Keratinocyte (primary cell): ENCODE data around the gene LTBR. TPM values are rescaled to one million over a fixed set of nuclear protein-coding genes. Genes with fewer than 3 reads are reported as not detected.

ENCODE experiments used
- DNase-seq: peaks from one replicate; pipeline ENCODE4 v3.0.0-alpha.2; 2011; ENCODE audit warnings: low read depth, missing footprints, low spot score
- FAIRE-seq: peaks from 2 replicates; lab custom pipeline; 2011; peaks lifted over from hg19 to GRCh38; lab: Jason Lieb, UNC
- H2AFZ ChIP-seq: 2 replicates; pipeline ENCODE4 v1.6.0; 2012; ENCODE audit warnings: low read length, control low read depth, inconsistent platforms; ENCODE audit not compliant: control insufficient read depth
- H3K27ac ChIP-seq: 2 replicates; pipeline ENCODE4 v1.5.1; 2011; ENCODE audit warnings: low read length; ENCODE audit not compliant: control insufficient read depth, insufficient read depth
- H3K27me3 ChIP-seq: 3 replicates; pipeline ENCODE4 v1.6.0; 2011; ENCODE audit warnings: low read length; ENCODE audit not compliant: control insufficient read depth, insufficient read depth; ENCODE audit errors: extremely low read depth
- H3K36me3 ChIP-seq, 2 experiments: 2 replicates in 1 of 2; 3 replicates in 1 of 2; pipeline ENCODE4 v1.5.1; 2011; ENCODE audit warnings: low read length in 2 of 2, mild to moderate bottlenecking in 1 of 2; ENCODE audit not compliant: control insufficient read depth in 2 of 2, insufficient read depth in 2 of 2; ENCODE audit errors: extremely low read depth in 1 of 2
- H3K4me1 ChIP-seq: 3 replicates; pipeline ENCODE4 v1.5.1; 2011; ENCODE audit warnings: low read length; ENCODE audit not compliant: control insufficient read depth, insufficient read depth; ENCODE audit errors: extremely low read depth
- H3K4me2 ChIP-seq: 3 replicates; pipeline ENCODE4 v1.6.0; 2011; ENCODE audit warnings: low read depth, low read length; ENCODE audit not compliant: control insufficient read depth, insufficient read depth; ENCODE audit errors: extremely low read depth
- H3K4me3 ChIP-seq, 3 experiments: fragments of 200-600 bp in 1 of 3; sonication (generic) in 1 of 3; 2 replicates in 2 of 3; 3 replicates in 1 of 3; pipeline ENCODE4 v1.5.1; 2011 to 2016; ENCODE audit warnings: low read length in 3 of 3, mild to moderate bottlenecking in 3 of 3, control low read depth in 2 of 3, inconsistent platforms in 1 of 3, low read depth in 1 of 3, mixed read lengths in 1 of 3, mixed run types in 1 of 3, moderate library complexity in 1 of 3; ENCODE audit not compliant: control insufficient read depth in 2 of 3, insufficient read depth in 2 of 3; ENCODE audit errors: extremely low read depth in 1 of 3
- H3K79me2 ChIP-seq: 2 replicates; pipeline ENCODE4 v1.6.0; 2012; ENCODE audit warnings: low read length; ENCODE audit not compliant: control insufficient read depth, insufficient read depth
- H3K9ac ChIP-seq: 3 replicates; pipeline ENCODE4 v1.6.0; 2011; ENCODE audit warnings: low read length; ENCODE audit not compliant: control insufficient read depth, insufficient read depth; ENCODE audit errors: extremely low read depth
- H3K9me1 ChIP-seq: 3 replicates; pipeline ENCODE4 v1.6.0; 2011; ENCODE audit warnings: low read length; ENCODE audit not compliant: control insufficient read depth, insufficient read depth; ENCODE audit errors: extremely low read depth
- H3K9me3 ChIP-seq: 2 replicates; pipeline ENCODE4 v1.5.1; 2012; ENCODE audit warnings: low read depth, low read length; ENCODE audit not compliant: control insufficient read depth
- H4K20me1 ChIP-seq: 3 replicates; pipeline ENCODE4 v1.6.0; 2011; ENCODE audit warnings: low read length; ENCODE audit not compliant: control insufficient read depth, insufficient read depth; ENCODE audit errors: extremely low read depth
- EZH2 ChIP-seq: IDR thresholded peaks from one replicate; pipeline ENCODE4 v1.6.1; 2012; ENCODE audit warnings: inconsistent platforms, mild to moderate bottlenecking, low read length, moderate library complexity
- dilution Hi-C: fragments of 300-500 bp; cut with MboI; formaldehyde crosslinking; loops from one replicate; pipeline ENCODE4 v1.7.0; 2020; ENCODE audit warnings: low sequenced_read_pairs; ENCODE audit not compliant: extremely low pct_ligation_motif_present
- polyA plus RNA-seq, 5 experiments: library from polyadenylated mRNA; depleted of rRNA in 3 of 5; stranded (reverse) in 3 of 5; stranded (forward) in 1 of 5; unstranded in 1 of 5; fragments of >200 nt; gene quantifications; 1 replicate in 1 of 5; 2 replicates in 3 of 5; 3 replicates in 1 of 5; pipeline versions ENCODE4 v1.2.1 to v1.2.3, GENCODE V29; 2011 to 2012; ENCODE audit warnings: missing spikeins in 2 of 5, low read depth in 1 of 5, low replicate concordance in 1 of 5
- TF ChIP-seq, protein P1 (sequence below), 3 experiments: IDR thresholded peaks in 1 of 3; conservative IDR thresholded peaks in 1 of 3; optimal IDR thresholded peaks in 1 of 3; 2 replicates in 2 of 3; 3 replicates in 1 of 3; pipeline versions ENCODE3 to v1.5.1; 2011; ENCODE audit warnings: low read length in 3 of 3, mild to moderate bottlenecking in 3 of 3, moderate library complexity in 2 of 3, control low read depth in 1 of 3, inconsistent platforms in 1 of 3; ENCODE audit not compliant: insufficient read depth in 2 of 3; ENCODE audit errors: extremely low read depth in 1 of 3

LTBR gene
- polyA plus RNA-seq, 1 donor (not counting 4 experiments of a cell fraction or from before 2014, with no cell fraction given) = 42.7 TPM

GRCh38 chr12:6380141-6381121 is 3.5 kb upstream of the LTBR start:
- H3K9ac ChIP-seq = no peak overlapping the region
- dilution Hi-C loops = no loop called here
- TF ChIP-seq, protein P1, sequence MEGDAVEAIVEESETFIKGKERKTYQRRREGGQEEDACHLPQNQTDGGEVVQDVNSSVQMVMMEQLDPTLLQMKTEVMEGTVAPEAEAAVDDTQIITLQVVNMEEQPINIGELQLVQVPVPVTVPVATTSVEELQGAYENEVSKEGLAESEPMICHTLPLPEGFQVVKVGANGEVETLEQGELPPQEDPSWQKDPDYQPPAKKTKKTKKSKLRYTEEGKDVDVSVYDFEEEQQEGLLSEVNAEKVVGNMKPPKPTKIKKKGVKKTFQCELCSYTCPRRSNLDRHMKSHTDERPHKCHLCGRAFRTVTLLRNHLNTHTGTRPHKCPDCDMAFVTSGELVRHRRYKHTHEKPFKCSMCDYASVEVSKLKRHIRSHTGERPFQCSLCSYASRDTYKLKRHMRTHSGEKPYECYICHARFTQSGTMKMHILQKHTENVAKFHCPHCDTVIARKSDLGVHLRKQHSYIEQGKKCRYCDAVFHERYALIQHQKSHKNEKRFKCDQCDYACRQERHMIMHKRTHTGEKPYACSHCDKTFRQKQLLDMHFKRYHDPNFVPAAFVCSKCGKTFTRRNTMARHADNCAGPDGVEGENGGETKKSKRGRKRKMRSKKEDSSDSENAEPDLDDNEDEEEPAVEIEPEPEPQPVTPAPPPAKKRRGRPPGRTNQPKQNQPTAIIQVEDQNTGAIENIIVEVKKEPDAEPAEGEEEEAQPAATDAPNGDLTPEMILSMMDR (optimal IDR thresholded peaks at IDR 0.05 in 1 of 3, IDR thresholded peaks at IDR 0.05 in 1 of 3, conservative IDR thresholded peaks at IDR 0.05 in 1 of 3; ENCODE audit: extremely low read depth in 1 of 3, insufficient read depth in 2 of 3, low read length in 3 of 3) = no peak
- no peak for TF ChIP-seq EZH2
- H3K27me3 ChIP-seq = no peaks in the 10 kb centered on the region
- peaks cover 19% of the 10 kb centered on the region for H3K79me2 ChIP-seq
- H2AFZ ChIP-seq = no peak overlapping the region
- peaks cover 52% of the 10 kb centered on the region for H3K4me1 ChIP-seq
- no peaks in the 10 kb centered on the region for H3K9me3 ChIP-seq
- FAIRE-seq (peak; percentile 73), DNase-seq (no peak)
- no peaks in the 10 kb centered on the region for H4K20me1 ChIP-seq
- no peaks in the 10 kb centered on the region for H3K9me1 ChIP-seq
- no peak overlapping the region for H3K4me3 ChIP-seq
- H3K4me2 ChIP-seq = no peak overlapping the region
- H3K27ac ChIP-seq = no peak overlapping the region
- H3K36me3 ChIP-seq = peaks cover 0 to 4% of the 10 kb centered on the region in 2 experiments

- Histone ChIP-seq H3K4me2 (no peak overlapping the region), H3K9ac (no peak overlapping the region), H4K20me1 (no peaks in the 10 kb centered on the region), H3K9me3 (no peaks in the 10 kb centered on the region), H3K27ac (no peak overlapping the region), H3K27me3 (no peaks in the 10 kb centered on the region), H3K79me2 (peaks cover 33% of the 10 kb centered on the region), H2AFZ (no peak overlapping the region), H3K36me3 (peaks cover 5 to 19% of the 10 kb centered on the region in 2 experiments), H3K4me1 (peaks cover 50% of the 10 kb centered on the region), H3K9me1 (peaks cover 5% of the 10 kb centered on the region), H3K4me3 (no peak overlapping the region)
- dilution Hi-C loops = no loop called here
- no peak for FAIRE-seq
- TF ChIP-seq, protein P1 (optimal IDR thresholded peaks at IDR 0.05 in 1 of 3, IDR thresholded peaks at IDR 0.05 in 1 of 3, conservative IDR thresholded peaks at IDR 0.05 in 1 of 3; ENCODE audit: extremely low read depth in 1 of 3, insufficient read depth in 2 of 3, low read length in 3 of 3) = no peak
- no peak for TF ChIP-seq EZH2
- DNase-seq = no peak
Measured at GRCh38 chr12:6382371-6382770, 1.6 kb upstream of the LTBR start.
